ENCODE data around the gene LPAR3.
A peak's percentile ranks its signal among the peaks of the same experiment; 100 is the strongest.
"Not testable (repeated sequence)": the region's sequence is repeated elsewhere in the genome, so short reads cannot be mapped to it uniquely, and the experiment has no call there.

The LPAR3 gene, protein sequence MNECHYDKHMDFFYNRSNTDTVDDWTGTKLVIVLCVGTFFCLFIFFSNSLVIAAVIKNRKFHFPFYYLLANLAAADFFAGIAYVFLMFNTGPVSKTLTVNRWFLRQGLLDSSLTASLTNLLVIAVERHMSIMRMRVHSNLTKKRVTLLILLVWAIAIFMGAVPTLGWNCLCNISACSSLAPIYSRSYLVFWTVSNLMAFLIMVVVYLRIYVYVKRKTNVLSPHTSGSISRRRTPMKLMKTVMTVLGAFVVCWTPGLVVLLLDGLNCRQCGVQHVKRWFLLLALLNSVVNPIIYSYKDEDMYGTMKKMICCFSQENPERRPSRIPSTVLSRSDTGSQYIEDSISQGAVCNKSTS

DNA sequence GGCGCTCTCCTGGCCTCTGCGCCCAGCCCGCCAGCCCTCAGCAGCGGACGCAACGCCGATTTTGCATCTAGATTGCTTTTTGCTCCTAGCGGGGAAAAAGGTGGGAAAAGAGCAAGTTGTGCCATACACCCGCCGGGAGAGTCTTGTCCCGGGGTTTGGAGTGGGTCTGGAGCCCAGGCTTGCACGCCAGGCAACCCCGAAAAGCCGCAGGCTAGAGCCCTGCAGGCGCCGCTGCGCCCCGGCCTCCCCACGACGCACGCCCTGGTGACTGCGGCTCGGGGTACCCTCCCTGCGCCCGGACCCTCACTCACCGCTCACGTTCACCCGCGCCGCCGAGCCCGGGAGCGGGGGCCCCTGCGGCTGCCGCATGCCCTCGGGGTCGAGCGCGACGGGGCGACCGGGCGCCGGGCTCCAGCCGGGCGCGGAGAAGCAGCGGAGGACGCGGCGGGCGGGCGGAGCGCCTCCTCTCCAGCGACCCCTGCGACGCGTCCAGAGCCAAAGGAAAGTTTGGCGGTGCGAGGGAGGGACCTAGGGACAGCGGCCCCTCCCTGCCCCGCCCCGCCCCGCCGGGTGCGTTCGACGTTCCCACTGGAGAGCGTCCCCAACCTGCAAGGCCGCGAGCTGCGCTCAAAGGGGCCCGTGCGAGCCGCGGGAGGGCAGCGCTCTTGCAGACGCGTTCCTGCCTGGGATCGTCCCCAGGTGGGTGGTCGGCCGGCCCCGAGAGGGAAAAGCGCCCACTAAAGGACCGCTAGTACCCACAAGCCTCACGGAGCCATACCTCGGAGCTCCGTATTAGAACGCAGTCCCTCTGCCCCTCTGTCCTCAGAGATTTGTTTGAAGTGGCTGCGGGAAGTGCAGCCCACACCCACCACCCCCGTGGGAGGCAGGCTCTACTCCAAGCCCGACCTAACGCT, at the start of gene LPAR3:
Gene LPAR3 (minus strand): TSS at position 502 of the 914 bp plus-strand sequence. CDS start 27,086 bp downstream, outside the sequence.
- peak; percentile 9 for DNase-seq

DNA sequence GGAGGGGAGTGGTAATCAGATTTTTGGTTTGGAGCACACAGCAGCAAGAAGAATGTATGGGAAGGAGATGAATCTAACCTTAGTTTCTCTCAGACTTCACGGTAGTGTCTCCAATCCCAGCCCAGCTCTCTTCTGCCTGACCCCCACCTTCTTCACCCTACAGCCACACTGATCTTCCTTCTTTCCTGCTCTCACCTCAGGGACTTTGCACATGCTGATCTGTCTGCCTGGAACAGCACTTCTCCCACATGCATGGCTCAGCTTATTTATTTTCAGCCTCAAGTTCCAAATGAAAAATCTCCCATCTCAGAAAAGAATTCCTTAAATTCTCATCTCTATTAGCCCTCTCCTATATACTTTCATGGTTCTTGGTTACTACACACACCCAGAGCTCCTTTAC, 48.8 kb upstream of the LPAR3 start:
- no peak for DNase-seq

DNA sequence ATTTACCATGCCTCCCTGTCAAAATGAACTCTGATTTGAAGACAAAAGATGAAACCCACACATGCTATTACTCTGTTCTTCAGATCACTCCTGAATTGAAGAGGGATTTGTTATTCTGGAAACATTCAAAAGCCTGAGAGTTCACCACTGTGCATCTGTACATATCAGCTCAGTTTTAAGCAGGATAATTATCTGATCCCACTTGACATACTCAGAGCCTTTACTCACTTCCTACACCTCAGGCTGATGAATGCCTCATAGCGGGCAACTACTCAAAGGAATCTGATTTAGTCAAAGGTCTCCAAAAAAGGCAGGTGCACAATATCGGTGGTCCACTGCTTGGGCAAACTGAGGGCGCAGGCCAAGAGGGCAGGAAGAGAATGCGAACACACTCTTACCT, 47.5 kb upstream of the LPAR3 start:
- DNase-seq: no peak

DNA sequence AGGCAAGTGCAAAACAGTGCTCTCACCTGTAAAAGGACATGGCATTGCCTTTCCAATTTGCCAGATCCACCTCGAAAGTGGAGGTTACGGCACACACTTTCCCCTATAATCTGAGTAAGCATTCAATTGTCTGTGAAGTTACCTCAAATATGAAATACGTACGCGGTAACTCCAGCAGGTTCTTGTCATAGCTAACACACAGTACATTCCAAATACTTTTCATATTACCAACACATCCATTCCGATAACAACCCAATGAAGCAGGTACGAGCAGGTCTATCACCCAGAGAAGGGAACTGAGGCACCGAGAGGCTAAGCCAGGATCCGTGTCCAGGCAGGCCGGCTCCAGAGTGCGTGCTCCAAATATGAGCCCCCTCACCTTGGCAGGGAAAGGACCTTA, 46.8 kb upstream of the LPAR3 start:
- no peak for DNase-seq

DNA sequence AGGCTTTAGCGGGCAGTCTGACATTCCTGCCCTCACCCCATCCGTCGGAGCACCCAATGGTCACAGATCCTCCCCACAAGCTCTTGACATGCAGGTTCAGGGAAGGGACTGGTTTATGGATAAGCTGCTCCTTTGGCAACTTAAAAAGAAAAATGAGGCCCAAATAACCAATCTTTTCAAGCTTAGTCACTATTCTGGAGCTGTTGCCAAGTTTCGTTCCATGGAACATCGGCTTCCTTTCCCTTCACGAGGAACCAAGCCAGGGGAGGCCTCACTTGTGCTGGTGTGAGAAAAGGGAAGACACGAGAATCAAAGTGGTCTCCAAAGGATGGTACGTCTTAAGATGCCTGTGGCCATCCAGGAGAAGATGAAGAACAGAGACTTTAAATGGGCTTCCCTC, 46.1 kb upstream of the LPAR3 start:
- DNase-seq: no peak

DNA sequence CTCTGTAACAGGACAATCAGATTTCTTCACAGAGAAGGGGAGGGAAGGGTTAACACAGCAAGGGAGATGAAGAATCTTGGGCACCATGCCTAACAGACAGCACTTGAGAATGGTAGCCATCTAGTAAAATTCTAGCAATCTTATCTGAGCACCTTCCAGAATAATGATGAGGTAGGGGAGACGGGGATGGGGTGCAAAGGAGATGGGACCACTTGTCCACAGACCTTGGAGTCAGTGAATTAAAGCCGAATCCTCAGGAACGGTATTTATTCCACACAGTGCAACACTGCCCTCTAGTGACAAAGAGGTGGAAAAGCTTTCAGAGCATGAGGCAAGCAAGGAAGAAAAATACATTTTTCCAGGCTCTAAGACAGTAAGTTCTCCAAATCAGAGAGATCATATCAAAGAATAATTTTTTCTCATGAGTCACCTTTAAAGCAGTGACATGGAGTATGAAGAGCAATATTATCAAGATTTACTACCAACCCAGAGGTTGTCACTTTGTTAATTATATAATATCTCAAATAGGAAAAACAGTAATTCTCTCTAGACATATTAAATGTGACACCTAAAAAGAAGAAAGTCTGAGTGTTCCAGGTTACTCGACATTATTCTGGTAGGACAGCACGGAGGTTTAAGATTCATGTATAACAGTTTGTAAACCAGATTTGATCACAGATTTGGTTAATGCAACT, 43.3 kb upstream of the LPAR3 start:
- peak; percentile 10 for DNase-seq

DNA sequence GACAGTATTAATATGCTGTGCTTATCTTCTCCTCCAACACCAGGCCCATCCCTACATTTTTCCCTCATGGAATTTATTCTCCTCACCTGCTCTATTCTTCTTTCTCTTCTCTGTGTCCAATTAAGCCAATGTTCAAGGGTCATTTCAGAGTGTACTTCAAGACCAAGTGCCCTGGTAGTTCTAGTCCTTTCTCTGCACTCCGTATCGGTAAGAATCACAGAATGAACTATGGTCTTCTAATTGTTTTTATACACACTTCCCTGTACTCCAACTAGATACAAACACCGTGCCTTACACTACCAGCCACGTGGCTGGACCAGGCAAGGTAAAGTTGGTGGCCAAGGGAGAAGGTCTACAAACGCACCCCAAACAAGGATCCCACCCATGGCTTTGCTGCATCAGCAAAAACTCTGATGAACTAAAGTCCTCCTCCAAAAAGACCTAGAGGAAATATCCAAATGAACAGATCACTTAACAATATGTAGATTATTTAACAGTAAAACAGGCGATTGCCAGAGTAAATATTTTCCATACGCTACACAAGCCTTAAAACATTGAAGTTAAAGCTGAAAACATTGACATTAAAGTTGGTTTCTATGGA, 40.1 kb upstream of the LPAR3 start:
- no peak for DNase-seq

DNA sequence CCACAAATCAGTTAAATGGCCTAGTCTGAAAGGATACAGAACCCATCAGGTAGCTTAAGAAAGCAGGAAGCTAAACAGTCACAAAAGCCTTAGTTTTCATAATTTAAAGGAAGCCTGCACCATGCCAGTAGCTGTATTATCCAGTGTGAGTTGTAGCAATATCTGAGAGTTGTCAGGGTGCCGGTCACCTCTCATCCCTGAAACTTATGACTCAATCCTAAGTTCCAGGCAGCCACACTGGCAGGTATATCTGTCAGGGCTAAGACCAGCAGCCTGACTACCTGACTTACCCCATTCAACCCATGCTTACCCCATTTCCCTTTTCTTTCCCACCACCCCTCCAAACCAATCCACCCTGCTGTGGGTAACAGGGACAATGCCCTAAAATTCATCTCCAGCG, 37.8 kb upstream of the LPAR3 start:
- DNase-seq: no peak

DNA sequence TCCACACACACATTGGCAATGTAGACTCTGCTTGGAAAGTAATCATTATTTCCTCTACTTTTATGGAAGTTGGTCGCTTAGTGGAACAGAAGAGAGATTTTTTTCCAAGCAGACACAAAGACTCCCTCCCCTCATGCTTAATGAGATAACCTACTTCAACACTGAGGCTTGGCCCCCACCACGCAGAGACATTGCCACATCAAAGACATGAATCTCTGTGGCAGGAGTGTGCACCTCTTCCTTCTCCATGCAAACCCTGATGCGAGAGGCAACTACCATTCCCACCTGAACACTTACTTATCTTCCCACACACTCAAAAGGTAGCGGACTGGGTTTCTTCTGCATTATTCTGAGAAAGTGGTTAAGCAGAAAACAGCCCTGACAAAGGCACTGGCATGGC, 37.3 kb upstream of the LPAR3 start:
- DNase-seq: no peak

DNA sequence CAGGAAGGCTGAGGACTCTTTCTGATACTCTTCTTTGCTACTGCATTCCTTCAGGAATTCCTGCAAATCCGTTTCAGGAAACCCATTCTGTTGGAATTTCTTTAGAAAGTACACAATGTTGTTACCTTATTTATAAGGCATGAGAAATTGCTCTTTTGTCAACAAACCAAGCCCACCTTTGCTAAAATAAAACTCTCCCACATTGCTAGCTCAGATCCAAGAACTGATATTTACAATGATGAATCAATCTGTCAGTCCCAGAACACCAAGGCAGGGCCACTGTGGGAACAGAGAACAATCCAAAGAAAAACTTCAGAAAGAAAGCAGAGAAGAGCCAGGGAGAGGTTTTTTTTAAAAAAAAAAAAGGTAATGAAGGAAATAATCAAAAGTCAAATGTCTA, 36.6 kb upstream of the LPAR3 start:
- DNase-seq: no peak

DNA sequence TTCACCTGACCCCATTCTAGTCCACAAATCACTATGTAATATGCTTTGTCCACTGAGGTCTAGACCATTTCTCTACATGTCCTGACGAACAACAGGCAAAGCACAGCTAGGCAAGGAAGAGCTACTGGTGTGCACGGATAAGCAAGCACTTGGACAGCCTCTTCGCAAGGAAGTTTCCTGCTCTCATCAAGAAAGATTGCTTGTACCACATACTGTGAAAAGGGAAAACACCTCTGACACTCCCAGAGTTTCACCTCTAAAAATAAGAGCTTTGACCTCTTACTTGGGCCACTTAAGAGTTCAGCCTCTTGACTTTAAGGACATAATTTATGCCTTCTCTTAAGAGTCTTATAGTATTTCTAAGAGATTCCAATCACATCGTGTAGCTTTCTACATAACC, 36.0 kb upstream of the LPAR3 start:
- no peak for DNase-seq

DNA sequence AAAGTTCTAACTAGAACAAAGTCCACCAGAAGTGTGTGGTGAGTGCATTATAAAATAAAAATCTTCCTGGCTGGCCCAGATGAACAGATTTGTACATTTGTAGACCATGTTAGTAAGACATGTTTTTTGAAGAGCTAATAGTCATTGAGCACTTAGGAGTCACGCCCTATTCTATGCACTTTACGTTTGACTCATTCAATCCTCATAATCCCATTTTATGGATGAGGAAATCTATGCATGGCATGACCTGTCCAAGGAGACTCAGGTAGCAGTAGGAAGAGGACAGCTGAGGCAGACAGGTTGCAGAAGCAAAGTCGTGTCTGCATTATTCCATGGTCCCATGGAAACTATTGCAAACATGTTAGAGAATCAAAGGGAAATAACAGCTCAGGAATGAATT, 30.3 kb upstream of the LPAR3 start:
- DNase-seq: no peak

DNA sequence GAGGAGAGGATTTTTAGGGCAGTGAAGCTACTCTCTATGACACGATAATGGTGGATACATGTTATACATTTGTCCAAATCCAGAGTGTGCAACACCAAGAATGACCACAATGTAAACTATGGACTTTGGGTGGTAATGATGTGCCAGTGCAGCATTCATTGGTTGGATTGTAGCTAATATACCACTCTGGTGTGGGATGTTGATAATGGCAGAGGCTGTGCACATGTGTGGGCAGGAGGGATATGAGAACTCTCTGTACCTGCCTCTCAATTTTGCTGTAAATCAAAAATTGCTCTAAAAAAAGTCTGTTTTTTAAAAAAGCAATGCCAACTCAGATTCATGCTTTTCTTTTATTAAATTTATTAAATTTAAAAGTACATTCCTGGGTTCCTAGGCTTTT, 27.2 kb upstream of the LPAR3 start:
- no peak for DNase-seq

DNA sequence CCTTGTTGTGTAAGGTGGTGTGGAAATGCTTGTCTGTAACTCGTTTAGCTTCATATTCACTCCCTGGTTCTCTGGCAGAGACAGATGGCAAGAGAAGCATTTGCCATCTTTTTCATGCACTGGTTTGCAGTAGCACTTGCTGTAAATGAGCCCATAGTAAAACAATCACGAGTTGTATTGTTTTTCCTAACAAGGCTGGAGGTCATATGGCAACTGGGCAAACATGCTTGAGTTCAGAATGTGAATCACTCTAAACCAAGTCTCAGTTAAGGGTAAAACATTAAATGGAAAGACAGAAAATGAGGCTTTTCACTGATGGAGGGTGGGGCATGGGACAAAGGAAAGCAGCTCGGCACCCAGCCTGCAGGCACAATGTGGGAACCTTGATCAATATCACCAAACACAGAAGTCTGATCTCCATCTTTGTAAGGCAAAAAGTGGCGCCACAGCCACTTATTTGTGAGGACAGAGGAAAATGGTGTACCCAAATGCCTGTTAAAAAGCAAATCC, 26.5 kb upstream of the LPAR3 start:
- no peak for DNase-seq

DNA sequence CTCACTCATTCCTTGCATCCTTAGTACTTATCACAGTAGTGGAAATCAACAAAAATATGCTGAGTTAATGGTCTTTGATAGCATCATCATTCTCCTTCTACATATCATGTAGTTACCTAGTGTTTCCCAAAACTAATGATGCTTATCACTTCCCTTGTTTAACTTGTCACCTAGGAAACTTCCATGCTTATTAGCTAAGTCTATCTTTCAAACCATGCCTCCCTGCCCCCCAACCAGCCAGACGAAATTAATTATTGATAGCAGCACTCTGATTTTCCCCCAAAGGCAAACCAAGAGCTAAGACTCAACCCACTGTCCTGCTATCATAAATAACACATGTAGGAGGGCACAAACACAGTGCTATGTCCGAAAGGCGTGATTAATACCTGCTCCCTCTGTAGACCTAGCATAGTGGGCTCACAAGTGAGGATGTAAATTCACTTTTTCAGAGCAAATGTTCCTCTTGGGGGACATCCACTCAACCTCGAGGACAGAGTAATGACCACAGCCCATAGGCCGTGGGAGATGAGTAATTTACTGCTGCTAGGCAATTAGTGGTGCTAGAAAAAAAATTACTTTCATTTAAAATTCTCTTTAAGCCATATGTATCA, 25.8 kb upstream of the LPAR3 start:
- DNase-seq: no peak

DNA sequence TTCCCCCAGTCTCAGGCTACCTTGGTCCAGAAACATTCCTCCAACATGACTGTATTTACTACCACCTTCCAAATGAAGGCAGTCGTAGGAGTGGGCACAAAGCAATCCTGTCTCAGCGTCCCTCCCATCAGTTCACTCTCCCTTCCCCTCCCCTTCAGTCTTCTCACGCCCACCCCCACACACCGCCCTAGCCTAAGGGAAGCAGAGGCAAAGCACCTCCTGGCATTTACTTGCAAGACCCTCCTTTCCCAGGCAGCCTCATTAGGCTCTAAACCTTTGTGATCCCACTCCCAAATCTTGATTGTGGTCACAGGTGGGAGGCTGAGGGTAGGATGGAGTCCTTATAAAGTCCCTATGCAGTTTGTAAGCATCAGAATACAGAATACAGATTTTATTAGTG, 23.9 kb upstream of the LPAR3 start:
- DNase-seq: no peak

DNA sequence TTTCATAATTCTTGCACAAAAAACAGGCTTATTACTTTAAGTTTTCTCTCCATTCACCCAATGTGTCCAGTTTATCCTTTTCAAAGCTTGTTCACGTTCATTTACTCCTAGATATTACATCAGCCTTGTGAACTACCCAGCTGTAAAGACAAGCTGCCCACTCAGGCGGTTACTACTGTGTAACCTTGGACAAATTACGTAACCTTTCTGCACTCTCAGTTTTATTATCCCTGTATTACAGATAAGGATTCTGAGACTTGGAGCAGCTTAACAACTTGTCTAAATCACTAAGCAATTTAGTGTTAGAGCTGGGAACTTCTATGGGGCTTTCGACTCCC, 20.5 kb upstream of the LPAR3 start:
- no peak for DNase-seq

DNA sequence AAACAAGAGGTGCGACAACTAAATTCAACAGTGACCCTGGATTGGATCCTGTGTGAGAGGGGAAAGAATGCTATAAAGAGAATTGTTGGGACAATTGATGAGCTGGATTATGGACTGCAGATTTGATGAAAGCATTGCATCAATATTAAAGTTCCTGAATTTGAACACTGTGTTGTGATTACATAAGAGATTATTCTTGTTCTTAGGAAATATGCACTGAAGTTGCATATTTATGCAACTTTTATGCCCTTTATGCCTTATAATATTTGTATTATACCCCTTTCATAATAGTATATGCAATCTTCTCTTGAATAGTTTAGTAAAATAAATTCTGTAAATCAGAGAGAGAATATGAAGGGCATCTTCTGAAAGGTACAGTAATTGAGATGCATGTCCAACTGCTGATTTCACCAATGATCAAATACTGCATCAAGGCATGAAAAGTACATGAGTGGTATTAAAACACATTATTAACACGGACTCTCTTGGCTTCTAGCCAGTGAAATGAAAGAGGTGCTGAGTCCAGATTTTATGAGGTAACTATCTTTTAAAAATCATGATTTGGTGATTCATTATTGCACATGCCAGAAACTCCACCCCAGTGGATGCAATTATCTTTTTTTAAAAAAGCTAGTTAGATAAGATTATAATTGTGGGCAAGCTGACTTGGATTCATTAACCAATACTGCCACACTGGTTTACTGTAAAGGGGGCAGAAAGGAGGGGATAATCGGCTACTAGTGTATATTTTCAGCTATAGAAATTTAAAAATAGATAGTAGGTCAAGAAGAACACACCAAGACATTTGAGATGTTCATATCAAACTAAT, 19.9 kb upstream of the LPAR3 start:
- no peak for DNase-seq

DNA sequence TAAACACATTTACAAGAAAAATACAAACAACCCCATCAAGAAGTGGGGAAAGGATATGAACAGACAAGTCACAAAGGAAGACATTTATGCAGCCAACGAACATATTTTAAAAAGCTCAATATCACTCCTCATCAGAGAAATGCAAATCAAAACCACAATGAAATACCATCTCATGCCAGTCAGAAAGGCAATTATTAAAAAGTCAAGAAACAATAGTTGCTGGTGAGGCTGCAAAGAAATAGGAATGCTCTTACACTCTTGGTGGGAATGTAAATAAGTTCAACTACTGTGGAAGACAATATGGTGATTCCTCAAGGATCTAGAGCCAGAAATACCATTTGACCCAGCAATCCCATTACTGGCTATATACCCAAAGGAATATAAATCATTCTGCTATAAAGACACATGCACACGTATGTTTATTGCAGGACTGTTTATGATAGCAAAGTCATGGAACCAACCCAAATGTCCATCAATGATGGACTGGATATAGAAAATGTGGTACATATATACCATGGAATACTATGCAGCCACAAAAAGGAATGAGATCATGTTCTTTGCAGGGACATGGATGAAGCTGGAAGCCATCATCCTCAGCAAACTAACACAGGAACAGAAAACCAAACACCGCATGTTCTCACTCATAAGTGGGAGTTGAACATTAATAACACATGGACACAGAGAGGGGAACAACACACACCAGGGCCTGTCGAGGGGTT, 15.9 kb upstream of the LPAR3 start:
- DNase-seq: not testable (repeated sequence)

DNA sequence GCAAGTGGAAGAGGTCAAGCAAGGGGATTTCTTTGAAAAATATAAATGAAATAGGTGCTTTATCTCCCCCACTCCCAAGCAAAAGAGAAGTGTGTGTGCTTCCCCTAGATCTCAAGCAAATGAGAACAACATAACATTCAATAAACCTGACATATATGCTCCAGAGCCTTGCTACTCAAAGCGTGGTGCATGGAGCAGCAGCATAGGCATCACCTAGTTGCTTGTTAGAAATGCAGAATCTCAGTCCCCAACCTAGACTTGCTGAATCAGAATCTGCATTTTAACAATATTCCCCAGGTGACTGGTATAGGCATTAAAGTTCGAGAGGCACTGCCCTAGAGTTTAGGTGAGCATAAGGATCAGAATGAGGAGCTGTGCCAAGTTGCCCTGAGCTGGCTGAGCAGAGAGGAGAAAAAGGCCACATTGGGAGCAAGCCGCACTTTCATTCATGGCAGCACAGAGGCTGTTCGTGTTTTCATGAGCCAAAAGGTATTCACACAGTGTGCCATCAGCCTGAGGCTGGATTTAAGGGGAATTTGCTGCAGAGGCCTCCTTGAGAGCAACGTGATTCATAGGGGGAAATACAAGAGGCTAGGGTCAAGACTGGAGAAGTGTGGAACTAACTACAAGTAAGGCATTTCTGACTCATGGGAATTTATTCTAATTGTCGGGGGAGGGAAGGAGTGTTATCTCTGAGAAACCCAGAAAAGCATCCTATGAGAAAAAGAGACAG, 14.3 kb upstream of the LPAR3 start:
- no peak for DNase-seq
